Bone marrow (tissue), 2 donors: ENCODE data around the gene FHOD3.

Source experiments
- DNase-seq, 2 donors: peaks; one replicate each; lab custom pipeline; 2025; lab: John Stamatoyannopoulos, UW

Gene FHOD3

GRCh38 chr18:36322734-36323133 is 25.2 kb downstream of the FHOD3 start:
- DNase-seq = no peak

- no peak for DNase-seq
These were observed 25.9 kb downstream of the FHOD3 start for GRCh38 chr18:36323421-36323820.

- DNase-seq = no peak
These were observed 28.3 kb downstream of the FHOD3 start for GRCh38 chr18:36325846-36326245.

GRCh38 chr18:36326771-36327170 is 29.3 kb downstream of the FHOD3 start:
- no peak for DNase-seq

GRCh38 chr18:36327352-36328316 is 30.1 kb downstream of the FHOD3 start:
- DNase-seq = no peak

GRCh38 chr18:36328385-36328858 is 30.9 kb downstream of the FHOD3 start:
- no peak for DNase-seq

DNA sequence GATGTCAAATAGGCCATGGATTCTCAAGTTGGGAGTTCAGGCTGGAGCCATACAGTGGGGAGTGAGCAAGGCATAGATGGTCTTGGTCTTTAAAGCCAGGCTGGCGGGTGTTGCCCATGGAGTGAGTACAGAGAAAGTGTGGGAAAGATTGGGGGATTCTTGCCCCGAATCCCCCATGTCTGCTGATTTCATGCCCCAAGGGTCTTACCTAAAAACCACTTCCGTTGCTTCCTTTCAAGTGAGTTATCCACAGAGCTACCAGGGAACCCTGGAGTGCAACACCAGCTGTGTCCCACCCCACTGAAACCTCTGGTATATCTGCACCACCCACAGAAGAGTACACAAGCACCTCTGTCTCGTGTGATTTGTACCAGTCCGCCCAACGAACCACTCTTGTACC is 31.4 kb downstream of the FHOD3 start:
- no peak for DNase-seq

DNA sequence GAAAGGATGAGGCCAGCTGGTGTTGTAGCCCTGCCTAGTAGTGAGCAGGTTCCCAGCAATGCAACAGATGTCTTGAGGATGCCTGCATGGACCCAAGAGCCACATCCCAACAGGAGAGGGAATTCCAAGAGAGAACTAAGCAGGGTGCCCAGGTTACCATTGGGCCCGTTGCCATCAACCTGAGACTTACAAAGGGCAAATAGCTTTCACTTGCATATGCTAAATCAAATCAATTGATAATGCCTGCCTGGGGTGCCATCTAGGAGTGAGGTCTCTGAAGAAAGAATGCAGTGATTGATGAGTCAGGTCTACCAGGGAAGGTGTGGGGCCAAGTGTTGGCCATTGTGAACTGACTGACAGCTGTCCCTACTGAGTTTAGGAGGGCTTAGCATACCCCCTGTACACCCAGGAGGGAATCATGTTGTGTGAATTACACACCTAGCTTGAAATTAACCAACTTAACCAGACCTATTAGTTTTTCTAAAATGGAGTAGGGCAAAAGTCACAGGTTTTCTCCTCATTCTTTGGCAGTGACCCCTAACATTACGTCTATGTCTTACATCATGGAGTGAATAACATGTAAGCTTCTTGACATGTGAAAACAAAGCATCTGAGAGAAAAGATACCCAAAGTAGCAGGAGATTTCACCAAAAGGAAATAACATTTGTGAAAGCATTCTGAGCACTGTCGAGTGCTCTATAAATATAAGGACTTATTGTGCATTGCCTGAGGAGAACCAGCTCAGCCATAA is 32.3 kb downstream of the FHOD3 start:
- DNase-seq = no peak

GRCh38 chr18:36330435-36331052 is 33.0 kb downstream of the FHOD3 start:
- no peak for DNase-seq

DNA sequence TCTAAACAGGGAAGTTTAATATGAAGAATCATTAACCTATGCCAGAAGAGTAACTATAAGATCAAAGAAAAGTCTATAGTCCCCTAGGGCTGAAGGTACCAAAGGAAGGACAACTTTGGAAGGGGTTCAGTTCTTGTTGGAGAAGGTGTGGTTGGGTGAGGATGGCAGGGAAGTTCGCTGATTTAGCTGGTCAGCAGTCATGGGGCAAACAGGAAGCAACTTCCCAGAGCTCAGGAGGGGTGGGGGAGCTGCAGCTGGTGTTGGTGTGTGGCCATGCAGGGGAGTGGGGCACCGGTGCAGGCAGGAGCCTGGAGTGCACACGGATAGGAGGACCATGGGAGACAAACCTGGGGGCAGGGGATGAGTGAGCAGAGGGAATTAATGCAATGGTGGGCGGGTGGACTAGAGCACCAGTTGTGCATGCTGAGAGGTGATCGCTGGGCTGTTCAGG is 34.0 kb downstream of the FHOD3 start:
- DNase-seq = no peak

DNA sequence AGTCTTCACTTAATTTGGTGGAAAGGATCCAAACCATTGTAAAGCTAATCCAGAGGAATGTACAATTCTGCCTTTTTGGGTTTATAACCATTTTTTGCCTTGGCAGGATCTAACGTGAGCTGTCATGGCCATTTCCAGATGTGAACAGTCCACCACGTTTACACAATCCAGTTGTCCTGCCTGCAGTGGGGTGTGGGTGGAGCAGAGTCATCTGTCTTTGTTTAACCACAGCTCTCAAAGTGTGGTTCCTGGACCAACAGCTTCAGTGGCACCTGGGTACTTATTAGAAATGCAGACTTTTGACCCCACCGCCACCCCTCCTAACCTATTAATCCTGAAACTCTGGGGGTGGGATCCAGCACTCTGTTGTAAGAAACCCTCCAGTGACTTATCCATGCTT is 35.9 kb downstream of the FHOD3 start:
- DNase-seq = no peak

- no peak for DNase-seq
These were observed 37.3 kb downstream of the FHOD3 start for GRCh38 chr18:36334798-36335197.

DNA sequence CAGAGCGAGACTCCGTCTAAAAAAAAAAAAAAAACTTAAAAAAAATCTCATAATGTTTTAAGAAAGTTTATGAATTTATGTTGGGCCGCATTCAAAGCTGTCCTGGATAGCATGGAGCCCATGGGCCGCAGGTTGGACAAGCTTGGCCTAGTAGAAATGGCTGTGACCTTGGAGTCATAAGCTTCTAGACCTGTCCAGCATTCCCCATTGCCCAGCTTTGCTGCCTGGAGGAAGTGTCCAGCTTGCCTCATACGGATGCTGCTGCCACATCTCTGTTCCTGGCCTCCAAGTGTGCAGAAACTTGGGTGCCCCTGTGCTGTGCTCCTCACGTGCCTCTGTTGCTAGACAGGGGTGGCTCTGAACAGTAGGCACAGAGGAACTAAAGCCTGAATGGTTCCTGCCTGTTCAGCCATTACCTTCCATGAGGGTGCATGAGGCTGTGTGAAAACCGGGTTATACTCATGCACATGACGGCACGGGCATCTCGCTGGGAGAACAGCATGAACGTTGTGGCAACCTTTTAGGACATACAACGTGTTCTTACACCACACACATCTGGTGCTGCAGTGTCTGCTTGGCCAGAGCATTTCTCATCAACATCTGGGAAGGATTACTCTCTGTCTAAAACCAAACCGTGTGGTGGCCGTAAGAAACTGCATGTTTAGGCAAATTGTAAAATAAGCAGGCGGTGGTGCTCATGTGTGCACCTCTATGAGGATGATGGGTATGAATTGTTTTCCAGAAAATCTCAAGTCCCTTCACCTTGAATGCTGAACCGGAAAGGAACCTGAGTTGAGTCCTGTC is 38.2 kb downstream of the FHOD3 start:
- no peak for DNase-seq

- DNase-seq = no peak
These were observed 40.3 kb downstream of the FHOD3 start for GRCh38 chr18:36337679-36338402.

GRCh38 chr18:36338403-36338933 is 41.0 kb downstream of the FHOD3 start:
- no peak for DNase-seq

- no peak for DNase-seq
These were observed 42.7 kb downstream of the FHOD3 start for GRCh38 chr18:36340246-36340645.

DNA sequence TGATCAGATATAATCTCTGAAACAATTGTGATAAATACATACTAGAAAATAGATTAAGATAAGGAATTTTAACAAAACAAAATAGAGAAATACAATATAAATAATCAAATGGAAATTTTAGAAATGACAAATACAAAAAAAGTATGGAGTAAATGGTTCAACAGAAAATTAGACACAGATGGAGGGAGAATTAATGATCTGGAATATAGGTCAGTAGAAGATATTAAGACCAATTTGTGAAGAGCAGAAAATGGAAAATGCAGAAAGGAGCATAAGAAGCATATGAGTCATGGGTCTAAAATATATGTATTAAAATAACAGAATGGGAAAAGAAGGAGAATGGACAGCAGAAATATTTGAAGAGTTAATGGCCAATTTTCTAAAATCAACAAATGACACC is 44.4 kb downstream of the FHOD3 start:
- no peak for DNase-seq

GRCh38 chr18:36348331-36348730 is 50.8 kb downstream of the FHOD3 start:
- DNase-seq = no peak

GRCh38 chr18:36348971-36349417 is 51.5 kb downstream of the FHOD3 start:
- DNase-seq = no peak

GRCh38 chr18:36349552-36349951 is 52.0 kb downstream of the FHOD3 start:
- DNase-seq = no peak

- DNase-seq = no peak
These were observed 52.7 kb downstream of the FHOD3 start for GRCh38 chr18:36350251-36350651.
